NCI-H146 (cell line): Measurements from ENCODE around the gene YY2.

Experiments used
- DNase-seq: peaks from one replicate; lab custom pipeline; 2025; lab: John Stamatoyannopoulos, UW

The YY2 gene

DNA sequence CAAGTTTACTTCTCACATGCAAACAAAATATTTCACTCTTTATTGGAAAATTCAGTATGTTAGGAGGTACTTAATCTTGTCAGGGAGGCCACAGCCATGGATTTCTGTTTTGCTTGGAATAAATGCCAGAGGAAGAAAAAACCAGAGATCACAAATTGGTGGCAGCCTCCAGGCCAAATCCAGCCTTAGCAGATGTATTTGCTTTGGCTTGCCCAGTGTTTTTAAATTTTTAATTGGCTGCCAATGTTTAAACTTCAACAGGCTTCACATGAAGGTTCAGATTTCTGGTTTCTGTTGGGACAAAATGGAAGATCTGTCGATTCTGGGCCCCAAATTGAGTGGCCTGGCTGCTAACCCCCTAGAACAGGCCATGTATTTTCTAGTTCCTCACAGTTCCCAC, 19.2 kb downstream of the YY2 start:
- no peak for DNase-seq

DNA sequence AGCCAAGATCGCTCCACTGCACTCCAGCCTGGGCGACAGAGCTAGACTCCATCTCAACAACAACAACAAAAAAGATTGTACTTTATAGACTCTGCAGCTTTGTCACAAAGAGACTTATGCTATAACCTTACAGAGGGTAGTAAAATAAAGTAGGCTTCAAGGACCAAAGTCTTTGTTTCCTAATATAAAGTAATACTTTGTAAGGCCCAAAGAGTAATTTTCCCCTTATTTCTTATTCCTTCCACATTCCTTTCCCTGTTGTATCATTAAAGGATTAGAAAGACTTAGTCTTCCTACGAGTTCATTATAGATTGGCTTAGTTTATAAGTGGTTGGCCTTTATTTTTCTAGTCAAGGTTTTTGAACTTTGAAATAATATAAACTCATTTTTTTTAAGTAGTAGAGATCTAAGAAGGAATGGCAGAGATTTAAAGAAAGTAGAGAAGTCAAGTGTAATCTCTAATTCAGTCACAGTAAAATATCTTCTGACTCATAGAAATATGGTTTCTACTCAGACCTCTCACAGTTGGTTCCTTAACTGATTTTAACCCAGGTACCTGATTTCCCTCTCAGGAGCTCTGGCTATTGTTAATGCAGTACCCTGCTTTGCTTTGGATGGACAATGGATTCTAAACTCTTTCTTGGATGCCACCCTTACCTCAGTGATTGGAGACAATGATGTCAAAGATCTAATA, 26.2 kb downstream of the YY2 start:
- no peak for DNase-seq

DNA sequence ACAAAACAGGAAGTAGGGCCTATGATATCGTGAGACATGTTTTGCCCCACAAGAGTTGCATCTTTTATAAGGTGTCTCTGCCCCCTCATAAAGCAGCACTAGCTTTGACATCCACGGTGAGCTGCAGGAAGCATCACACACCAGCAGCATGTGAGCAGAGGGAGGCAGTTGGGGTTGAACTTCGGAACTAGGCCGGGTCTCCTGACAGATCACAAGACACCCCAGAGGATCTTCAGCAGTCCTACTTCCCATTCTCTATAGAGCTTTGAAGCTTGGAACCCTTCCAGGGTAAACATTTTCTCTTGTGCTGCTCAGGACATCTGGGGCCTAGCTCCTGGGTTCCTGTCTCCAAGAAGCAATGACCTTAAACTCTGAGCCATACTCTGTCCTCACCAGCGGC, 27.5 kb downstream of the YY2 start:
- DNase-seq: no peak

DNA sequence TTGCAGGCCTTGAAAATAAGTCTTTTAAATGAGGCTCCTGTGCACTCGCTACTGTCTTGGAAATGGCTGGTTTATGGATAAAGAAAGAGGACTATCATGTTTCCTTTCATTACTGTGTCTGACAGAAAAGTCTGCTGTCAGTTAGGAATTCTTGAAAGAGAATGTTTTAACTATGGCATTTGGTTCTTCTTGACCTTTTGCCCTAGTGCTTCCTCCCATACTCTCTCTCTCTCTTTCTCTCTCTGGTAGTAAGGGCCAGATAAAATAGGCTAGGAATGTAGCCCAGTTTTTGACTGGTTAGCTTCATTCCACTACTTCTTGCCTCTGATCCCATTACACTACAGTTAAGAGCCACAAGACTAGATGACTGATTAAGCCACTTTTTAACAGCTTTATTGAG, 29.8 kb downstream of the YY2 start:
- no peak for DNase-seq

DNA sequence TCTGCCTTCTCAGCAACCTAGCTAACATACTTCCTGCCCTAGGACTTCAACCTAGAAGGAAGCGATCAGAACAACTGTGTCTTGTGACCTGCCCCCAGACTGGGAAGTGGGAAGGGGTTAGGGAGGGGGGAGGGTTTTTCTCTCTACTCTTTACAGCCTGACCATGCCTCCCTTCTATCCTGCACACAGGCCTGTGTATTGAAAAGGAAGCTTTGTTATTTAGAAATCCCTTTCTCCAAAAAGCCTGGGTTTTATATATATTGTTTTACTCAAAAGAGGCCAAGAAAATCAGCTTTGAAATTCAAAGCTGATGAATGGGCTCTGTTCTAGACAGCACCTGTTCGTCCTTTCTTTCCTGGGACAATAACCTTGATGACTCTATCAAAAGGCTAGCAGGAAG, 49.5 kb downstream of the YY2 start:
- DNase-seq: peak; percentile 71

DNA sequence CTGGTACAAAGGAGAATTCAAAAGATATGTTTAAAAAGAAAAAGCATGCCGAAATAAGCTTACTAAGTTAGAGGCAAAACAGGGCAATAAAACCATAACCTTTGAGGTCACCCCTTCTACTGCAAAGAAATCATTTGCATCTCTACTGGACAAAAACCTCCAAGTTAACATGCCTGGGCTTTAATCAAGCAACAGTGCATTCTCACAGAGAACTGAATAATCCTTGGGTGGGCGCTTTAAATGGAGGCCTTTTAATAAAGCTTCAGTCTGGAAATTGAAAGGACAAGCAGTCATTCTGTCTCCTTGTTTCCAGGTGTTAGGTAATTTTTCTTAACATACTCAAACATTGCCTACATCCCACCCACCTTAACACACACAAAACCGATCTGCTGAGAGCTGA, 50.2 kb downstream of the YY2 start:
- DNase-seq: peak; percentile 31

DNA sequence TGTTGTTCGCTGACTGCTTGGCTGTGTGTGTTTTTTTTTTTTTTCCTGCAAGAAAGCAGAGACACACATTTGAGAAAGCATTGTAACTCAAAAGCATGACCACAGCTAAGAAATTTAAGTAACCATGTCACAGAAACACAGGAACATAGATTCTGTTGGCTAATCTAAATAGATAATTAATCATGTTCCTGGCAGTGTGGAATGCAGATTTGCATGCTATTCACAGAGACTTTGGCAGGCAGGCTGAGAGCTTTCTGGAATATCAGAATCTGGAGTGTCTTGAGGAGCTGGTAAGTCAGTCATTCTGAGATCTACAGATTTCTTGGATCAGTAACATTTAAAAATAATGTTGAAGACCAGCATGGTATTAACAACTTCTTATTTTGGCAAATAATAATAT, 51.5 kb downstream of the YY2 start:
- DNase-seq: no peak
